ENCODE measurements around the gene SIPA1L2.
"Not testable (repeated sequence)": the region's sequence is repeated elsewhere in the genome, so short reads cannot be mapped to it uniquely, and the experiment has no call there.

The SIPA1L2 gene

DNA sequence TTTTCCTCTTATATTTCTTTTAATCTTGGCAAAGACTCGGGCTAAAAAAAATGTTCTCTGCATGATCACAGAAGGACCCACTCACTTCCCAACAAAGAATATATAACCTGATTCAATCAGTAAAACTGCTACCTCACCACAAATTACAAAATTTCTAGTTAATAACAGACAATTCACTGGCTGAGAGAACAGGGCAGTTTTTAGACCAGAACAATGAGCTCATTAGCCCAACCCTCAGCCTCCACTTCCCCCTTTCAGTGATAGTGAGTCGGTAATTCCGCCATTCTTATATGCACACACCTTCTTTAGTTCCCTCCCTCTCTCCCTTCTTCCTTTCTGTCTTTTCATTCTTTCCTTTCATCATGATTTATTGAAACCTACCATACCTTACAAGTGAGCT lies 8.9 kb downstream of the SIPA1L2 start:
- DNase-seq (ENCODE audit: low read depth in 2 of 2) = no peak
- TF ChIP-seq, protein P1, sequence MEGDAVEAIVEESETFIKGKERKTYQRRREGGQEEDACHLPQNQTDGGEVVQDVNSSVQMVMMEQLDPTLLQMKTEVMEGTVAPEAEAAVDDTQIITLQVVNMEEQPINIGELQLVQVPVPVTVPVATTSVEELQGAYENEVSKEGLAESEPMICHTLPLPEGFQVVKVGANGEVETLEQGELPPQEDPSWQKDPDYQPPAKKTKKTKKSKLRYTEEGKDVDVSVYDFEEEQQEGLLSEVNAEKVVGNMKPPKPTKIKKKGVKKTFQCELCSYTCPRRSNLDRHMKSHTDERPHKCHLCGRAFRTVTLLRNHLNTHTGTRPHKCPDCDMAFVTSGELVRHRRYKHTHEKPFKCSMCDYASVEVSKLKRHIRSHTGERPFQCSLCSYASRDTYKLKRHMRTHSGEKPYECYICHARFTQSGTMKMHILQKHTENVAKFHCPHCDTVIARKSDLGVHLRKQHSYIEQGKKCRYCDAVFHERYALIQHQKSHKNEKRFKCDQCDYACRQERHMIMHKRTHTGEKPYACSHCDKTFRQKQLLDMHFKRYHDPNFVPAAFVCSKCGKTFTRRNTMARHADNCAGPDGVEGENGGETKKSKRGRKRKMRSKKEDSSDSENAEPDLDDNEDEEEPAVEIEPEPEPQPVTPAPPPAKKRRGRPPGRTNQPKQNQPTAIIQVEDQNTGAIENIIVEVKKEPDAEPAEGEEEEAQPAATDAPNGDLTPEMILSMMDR (IDR thresholded peaks at IDR 0.05; ENCODE audit: low read depth, low read length) = no peak
- no peak overlapping the region for H3K4me3 ChIP-seq (replicated peaks in 1 of 2; ENCODE audit: low read depth in 2 of 2, low read length in 2 of 2)

- TF ChIP-seq, protein P1 (IDR thresholded peaks at IDR 0.05; ENCODE audit: low read depth, low read length) = no peak
- H3K4me3 ChIP-seq (replicated peaks in 1 of 2; ENCODE audit: low read depth in 2 of 2, low read length in 2 of 2) = no peak overlapping the region
Observed at GRCh38 chr1:232620356-232620969, 9.5 kb downstream of the SIPA1L2 start.

GRCh38 chr1:232617237-232617636 lies 12.7 kb downstream of the SIPA1L2 start:
- no peak overlapping the region for H3K4me3 ChIP-seq (replicated peaks in 1 of 2; ENCODE audit: low read depth in 2 of 2, low read length in 2 of 2)
- TF ChIP-seq, protein P1 (IDR thresholded peaks at IDR 0.05; ENCODE audit: low read depth, low read length) = no peak
- no peak for DNase-seq (ENCODE audit: low read depth in 2 of 2)

More at GRCh38 chr1:232620356-232620969, 9.5 kb downstream of the SIPA1L2 start:
- DNase-seq (ENCODE audit: low read depth in 2 of 2) = peak; percentile 89 to 96

DNA sequence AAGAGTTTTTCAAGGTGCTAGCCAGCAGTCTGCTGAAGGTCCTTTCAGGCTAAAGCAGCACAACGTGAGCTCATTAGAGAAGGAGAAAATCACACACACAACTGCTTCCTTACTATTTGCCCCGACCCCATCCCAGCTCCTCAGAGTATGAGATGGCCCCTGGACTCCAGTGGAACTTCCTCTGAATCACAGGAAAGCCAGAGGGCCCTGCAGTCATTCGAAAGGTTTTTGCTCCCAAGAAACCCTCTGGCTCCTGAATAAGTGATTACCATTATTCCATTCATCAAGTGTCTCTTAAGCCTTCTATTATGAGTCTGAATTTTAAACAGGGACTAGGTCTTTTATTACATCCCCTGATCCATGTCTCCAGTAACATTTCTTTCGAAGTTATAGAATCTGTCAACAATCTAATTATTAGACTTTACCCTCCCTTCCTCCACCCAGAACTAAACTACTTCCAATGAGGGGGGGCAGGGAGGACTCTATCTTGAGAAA lies 14.6 kb downstream of the SIPA1L2 start:
- TF ChIP-seq, protein P1 (IDR thresholded peaks at IDR 0.05; ENCODE audit: low read depth, low read length) = no peak
- DNase-seq (ENCODE audit: low read depth in 2 of 2) = no peak
- H3K4me3 ChIP-seq (replicated peaks in 1 of 2; ENCODE audit: low read depth in 2 of 2, low read length in 2 of 2) = no peak overlapping the region

DNA sequence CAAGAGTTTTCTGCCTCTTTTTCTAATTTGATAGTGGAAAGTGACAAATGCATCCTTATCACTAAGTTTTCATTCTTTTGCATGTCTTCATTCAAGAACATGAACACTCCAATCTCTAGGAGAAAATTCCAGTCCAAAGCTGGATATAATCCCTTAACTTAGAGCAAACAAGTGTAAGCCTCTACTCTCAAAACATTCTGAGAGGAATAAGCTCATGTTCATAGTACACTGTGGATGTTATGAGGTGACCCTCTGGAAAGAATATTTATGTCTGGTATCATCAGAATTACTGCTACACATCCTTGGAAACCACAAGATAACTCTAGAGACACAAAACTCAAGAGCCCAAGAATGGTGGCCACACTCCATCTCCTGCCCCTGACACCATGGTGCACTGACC lies 15.1 kb downstream of the SIPA1L2 start:
- no peak for DNase-seq (ENCODE audit: low read depth in 2 of 2)
- no peak overlapping the region for H3K4me3 ChIP-seq (replicated peaks in 1 of 2; ENCODE audit: low read depth in 2 of 2, low read length in 2 of 2)
- TF ChIP-seq, protein P1 (IDR thresholded peaks at IDR 0.05; ENCODE audit: low read depth, low read length) = no peak

- TF ChIP-seq, protein P1 (IDR thresholded peaks at IDR 0.05; ENCODE audit: low read depth, low read length) = no peak
- peak; percentile 70 to 93 for DNase-seq (ENCODE audit: low read depth in 2 of 2)
- no peak overlapping the region for H3K4me3 ChIP-seq (replicated peaks in 1 of 2; ENCODE audit: low read depth in 2 of 2, low read length in 2 of 2)
Observed at GRCh38 chr1:232613752-232614381, 16.1 kb downstream of the SIPA1L2 start.

DNA sequence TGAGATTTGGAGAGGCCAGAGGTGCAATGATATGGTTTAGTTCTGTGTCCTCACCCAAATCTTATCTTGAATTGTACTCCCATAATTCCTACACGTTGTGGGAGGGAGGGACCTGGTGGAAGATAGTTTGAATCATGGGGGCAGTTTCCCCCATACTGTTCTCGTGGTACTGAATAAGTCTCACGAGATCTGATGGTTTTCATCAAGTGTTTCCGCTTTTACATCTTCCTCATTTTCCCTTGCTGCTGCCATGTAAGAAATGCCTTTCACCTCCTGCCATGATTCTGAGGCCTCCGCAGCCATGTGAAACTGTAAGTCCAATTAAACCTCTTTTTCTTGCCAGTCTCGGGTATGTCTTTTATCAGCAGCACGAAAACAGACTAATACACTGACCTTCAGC lies 17.1 kb downstream of the SIPA1L2 start:
- DNase-seq (ENCODE audit: low read depth in 2 of 2); H3K4me3 ChIP-seq (replicated peaks in 1 of 2; ENCODE audit: low read depth in 2 of 2, low read length in 2 of 2): not testable (repeated sequence)
